Ovary (tissue), 9 donors: Measurements from ENCODE around the gene TCF7L1. TPM values are rescaled to one million over a fixed set of nuclear protein-coding genes. Genes with fewer than 3 reads are reported as not detected.

Source experiments
- DNase-seq, 5 donors: peaks; one replicate each; pipeline ENCODE4 v3.0.0-alpha.2; 2019 to 2020
- H3K27ac ChIP-seq, 2 donors: fragments of 200-600 bp; one replicate each; pipeline versions ENCODE4 v1.5.1 to v1.8.0; 2019 to 2022
- H3K27me3 ChIP-seq: fragments of 200-600 bp; one replicate; pipeline ENCODE4 v1.8.0; 2022
- H3K36me3 ChIP-seq: fragments of 200-600 bp; sonication (generic); one replicate; pipeline ENCODE4 v1.5.1; 2019
- H3K4me1 ChIP-seq: one replicate; pipeline ENCODE4 v1.8.1; 2013; ENCODE audit warnings: mild to moderate bottlenecking, moderate library complexity; ENCODE audit not compliant: insufficient read depth
- H3K4me3 ChIP-seq: fragments of 200-600 bp; sonication (generic); one replicate; pipeline ENCODE4 v1.5.1; 2017
- H3K9me3 ChIP-seq, 2 donors: fragments of 200-600 bp in 1 of 2; sonication (generic) in 1 of 2; one replicate each; pipeline versions ENCODE4 v1.5.1 to v1.8.1; 2013 to 2019; ENCODE audit warnings: mild to moderate bottlenecking in 1 of 2, moderate library complexity in 1 of 2
- EP300 ChIP-seq: sonication (generic); formaldehyde crosslinking; IDR thresholded peaks from one replicate; pipeline ENCODE4 v1.6.1; 2017; ENCODE audit warnings: antibody characterized with exemption
- POLR2A ChIP-seq: fragments of 450-650 bp; IDR thresholded peaks from one replicate; pipeline ENCODE4 v1.6.1; 2017; ENCODE audit warnings: antibody characterized with exemption, mild to moderate bottlenecking, moderate library complexity
- WGBS, 3 donors: extraction: QIAGEN DNeasy Blood & Tissue Kit in 1 of 3; methylation state at CpG; one replicate each; pipeline versions ENCODE4 v1.1.5 to v1.1.7; 2013 to 2017; 5-methylcytosine and 5-hydroxymethylcytosine counted together
- intact Hi-C, 4 donors: fragments of 100-400 bp; cut with DNase I; formaldehyde crosslinking; loops; one replicate each; pipeline versions ENCODE4 v1.11.0 to v1.15.1; 2022 to 2023
- polyA plus RNA-seq, 2 donors: library from polyadenylated mRNA; stranded (reverse); fragments of 200-250 nt in 1 of 2; fragments of 350-450 nt in 1 of 2; fragmentation: Illumina TruSeq in 1 of 2; extraction: RNeasy Lipid Tissue Mini Kit (QIAGEN cat#74804) in 1 of 2; gene quantifications; one replicate each; pipeline ENCODE4 v1.2.3, GENCODE V29; 2013 to 2014
- total RNA-seq, 7 donors: library from RNA; depleted of rRNA in 2 of 7; stranded (reverse); fragments of >200 nt in 2 of 7; fragmentation: NEBNext Ultra II Directional in 3 of 7; extraction: Animal tissue kit (Norgen Biotek cat#: 25700) in 3 of 7; gene quantifications; one replicate each; pipeline versions ENCODE4 v1.1.0 to v1.2.4, GENCODE V29; 2016 to 2023
- TF ChIP-seq, protein P1 (sequence below), 3 donors: fragments of 450-650 bp in 2 of 3; fragments of 200-600 bp in 1 of 3; IDR thresholded peaks; one replicate each; pipeline versions ENCODE4 v1.5.1 to v1.8.0; 2016 to 2022; ENCODE audit warnings: antibody characterized with exemption in 3 of 3, mild to moderate bottlenecking in 1 of 3
- donor health status: DM: no; HTN: no; CAD: no; lungs with moderate emphysema.
- donor health status: DM: no; HTN: no; CAD: no.
- donor health status: Bipolar disorder and iron deficiency.
- donor health status: DM: yes; HTN: yes; CAD: no.
- donor health status: DM: no; HTN: no; CAD: no.
- donor health status: DM: yes; HTN: yes; CAD: no.

The TCF7L1 gene
- total and polyA plus RNA-seq, 9 donors: 5.2 to 29.8 (median 23.9) TPM

DNA sequence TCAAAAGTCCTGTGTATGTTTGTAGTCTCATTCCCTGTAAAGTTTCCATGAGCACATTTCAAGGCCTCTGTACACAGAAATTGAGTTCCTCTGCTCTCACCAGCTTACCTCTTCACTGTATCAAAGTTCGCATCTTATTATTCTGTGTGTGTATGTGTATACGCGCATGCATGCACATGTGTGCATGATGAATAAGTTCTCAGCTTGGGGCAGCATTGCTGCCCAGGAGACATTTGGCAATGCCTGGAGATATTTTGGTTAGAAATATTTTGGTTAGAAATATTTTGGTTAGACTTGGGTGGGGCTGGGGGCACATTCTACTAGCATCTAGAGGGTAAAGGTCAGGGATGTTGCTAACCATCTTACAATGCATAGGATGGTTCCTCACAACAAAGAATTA lies 23.4 kb downstream of the TCF7L1 start:
- Histone ChIP-seq H3K27me3 (no peaks in the 10 kb centered on the region), H3K27ac (no peak overlapping the region), H3K36me3 (no peaks in the 10 kb centered on the region), H3K4me3 (no peak overlapping the region), H3K9me3 (no peaks in the 10 kb centered on the region), H3K4me1 (peaks cover 32% of the 10 kb centered on the region)
- no peak for DNase-seq
- no peak for TF ChIP-seq EP300
- TF ChIP-seq POLR2A: no peak
- TF ChIP-seq, protein P1, sequence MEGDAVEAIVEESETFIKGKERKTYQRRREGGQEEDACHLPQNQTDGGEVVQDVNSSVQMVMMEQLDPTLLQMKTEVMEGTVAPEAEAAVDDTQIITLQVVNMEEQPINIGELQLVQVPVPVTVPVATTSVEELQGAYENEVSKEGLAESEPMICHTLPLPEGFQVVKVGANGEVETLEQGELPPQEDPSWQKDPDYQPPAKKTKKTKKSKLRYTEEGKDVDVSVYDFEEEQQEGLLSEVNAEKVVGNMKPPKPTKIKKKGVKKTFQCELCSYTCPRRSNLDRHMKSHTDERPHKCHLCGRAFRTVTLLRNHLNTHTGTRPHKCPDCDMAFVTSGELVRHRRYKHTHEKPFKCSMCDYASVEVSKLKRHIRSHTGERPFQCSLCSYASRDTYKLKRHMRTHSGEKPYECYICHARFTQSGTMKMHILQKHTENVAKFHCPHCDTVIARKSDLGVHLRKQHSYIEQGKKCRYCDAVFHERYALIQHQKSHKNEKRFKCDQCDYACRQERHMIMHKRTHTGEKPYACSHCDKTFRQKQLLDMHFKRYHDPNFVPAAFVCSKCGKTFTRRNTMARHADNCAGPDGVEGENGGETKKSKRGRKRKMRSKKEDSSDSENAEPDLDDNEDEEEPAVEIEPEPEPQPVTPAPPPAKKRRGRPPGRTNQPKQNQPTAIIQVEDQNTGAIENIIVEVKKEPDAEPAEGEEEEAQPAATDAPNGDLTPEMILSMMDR (IDR thresholded peaks at IDR 0.05): no peak
- WGBS, 3 donors: 94 to 98% (median 97%) methylated on average over 3 of the region's 3 CpGs
- intact Hi-C loops: no loop called here

DNA sequence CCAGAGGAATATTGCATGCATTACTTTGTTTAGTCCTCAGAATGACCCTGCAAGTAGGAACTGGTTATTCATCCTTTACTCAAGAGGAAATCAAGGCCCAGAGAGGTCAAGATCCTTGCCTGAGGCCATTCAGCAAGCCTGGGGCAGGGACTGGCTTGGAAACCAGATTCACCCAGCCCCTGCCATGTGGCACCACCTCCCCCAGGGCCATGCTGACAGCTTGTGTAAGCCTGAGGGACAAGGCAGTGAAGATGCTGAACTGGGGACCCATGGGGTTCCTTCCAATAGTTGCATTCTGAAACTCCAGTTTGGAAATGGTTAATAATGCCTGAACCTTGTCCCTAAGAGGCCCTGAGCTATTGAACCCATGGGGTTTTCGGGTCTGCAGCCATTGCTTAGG lies 24.2 kb downstream of the TCF7L1 start:
- H3K9me3 ChIP-seq: no peaks in the 10 kb centered on the region
- TF ChIP-seq, protein P1 (IDR thresholded peaks at IDR 0.05): no peak
- TF ChIP-seq EP300 (no peak), POLR2A (no peak)
- intact Hi-C loops: no loop called here
- H3K4me1 ChIP-seq: peaks cover 36% of the 10 kb centered on the region
- WGBS, 3 donors: 86 to 98% (median 94%) methylated on average over 1 of the region's 1 CpG
- no peaks in the 10 kb centered on the region for H3K36me3 ChIP-seq
- no peak overlapping the region for H3K27ac ChIP-seq
- H3K27me3 ChIP-seq: no peaks in the 10 kb centered on the region
- no peak for DNase-seq
- no peak overlapping the region for H3K4me3 ChIP-seq

DNA sequence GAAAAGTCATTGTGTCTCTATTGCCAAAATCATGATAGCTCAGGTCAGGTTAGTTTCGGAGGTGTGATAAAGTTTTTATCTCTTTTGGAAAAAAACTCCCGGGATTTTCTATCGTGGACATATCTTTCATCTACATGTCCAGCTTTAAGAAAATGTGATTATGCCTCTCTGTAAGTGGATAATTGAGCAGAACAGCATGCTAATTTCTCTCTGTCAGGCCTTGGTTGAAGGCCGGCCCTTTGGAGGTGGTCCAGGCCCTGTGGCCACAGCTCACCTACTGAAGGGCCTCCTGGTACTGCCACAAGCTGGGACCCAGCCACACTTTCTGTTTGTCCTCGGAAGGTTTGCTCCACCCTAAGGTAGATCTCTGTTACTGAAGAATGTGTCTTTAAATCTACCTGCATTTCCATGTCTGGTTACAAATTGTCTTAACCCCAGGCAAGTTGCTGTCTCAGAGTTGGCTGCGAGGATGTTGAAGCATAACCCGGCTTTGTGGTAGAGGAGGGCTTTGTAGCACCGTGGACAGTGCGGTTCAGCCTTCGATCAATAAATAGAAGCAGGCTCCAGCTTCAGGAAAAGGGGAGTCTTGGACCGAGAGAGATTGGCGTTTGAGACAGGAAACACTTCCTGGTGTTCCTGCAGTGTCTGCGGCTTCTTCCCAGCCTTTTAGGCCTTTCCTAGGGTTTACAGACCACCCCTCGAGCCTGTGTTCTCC lies 25.5 kb downstream of the TCF7L1 start:
- H3K9me3 ChIP-seq: no peaks in the 10 kb centered on the region
- H3K4me3 ChIP-seq: no peak overlapping the region
- 53 to 73% (median 58%) methylated on average over 14 of the region's 14 CpGs for WGBS, 3 donors
- TF ChIP-seq EP300 (no peak), POLR2A (no peak)
- TF ChIP-seq, protein P1 (IDR thresholded peaks at IDR 0.05): no peak
- no peaks in the 10 kb centered on the region for H3K36me3 ChIP-seq
- DNase-seq: no peak
- peaks cover 41% of the 10 kb centered on the region for H3K4me1 ChIP-seq
- H3K27me3 ChIP-seq: no peaks in the 10 kb centered on the region
- intact Hi-C loops: no loop called here
- H3K27ac ChIP-seq: no peak overlapping the region

DNA sequence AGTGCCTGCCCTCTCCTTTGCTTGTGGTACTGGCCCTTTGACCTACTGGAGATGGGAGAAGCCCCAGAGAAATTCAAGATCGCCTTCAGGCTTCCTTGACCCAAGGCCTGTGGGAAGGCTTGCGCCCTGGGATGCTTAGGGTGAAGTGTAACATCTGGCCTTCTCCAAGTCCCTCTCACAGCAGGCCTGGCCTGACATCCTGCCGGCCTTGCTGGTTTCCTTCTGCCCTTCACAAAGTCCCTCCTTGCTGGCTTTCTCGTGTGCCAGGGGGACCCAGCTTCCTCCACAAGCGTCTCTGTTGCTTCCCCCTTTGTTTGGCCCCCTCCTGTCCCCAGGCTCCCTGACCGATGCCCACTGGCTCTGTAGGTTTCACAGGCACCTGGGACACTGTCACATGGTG lies 26.4 kb downstream of the TCF7L1 start:
- Histone ChIP-seq H3K36me3 (no peaks in the 10 kb centered on the region), H3K27ac (no peak overlapping the region), H3K4me3 (no peak overlapping the region), H3K27me3 (no peaks in the 10 kb centered on the region), H3K9me3 (no peaks in the 10 kb centered on the region), H3K4me1 (peaks cover 43% of the 10 kb centered on the region)
- 49 to 64% (median 64%) methylated on average over 6 of the region's 6 CpGs for WGBS, 3 donors
- DNase-seq: no peak
- TF ChIP-seq, protein P1 (IDR thresholded peaks at IDR 0.05): no peak
- TF ChIP-seq EP300 (no peak), POLR2A (no peak)
- intact Hi-C loops: no loop called here
